Germinal center (tissue), 1 donor: ENCODE results near the gene LEP.

Source experiments
- DNase-seq: peaks from one replicate; pipeline ENCODE4 v3.0.0; 2012; ENCODE audit warnings: mixed read lengths, low spot score

Gene LEP

GRCh38 chr7:128240696-128241386, at the start of gene LEP:
LEP (plus strand) TSS chr7:128241278; CDS start chr7:128252019, 10,741 bp downstream.
- no peak for DNase-seq

GRCh38 chr7:128192497-128193142, 48.5 kb upstream of the LEP start:
- DNase-seq = no peak

- DNase-seq = no peak
These were observed 46.4 kb upstream of the LEP start for GRCh38 chr7:128194533-128195282.

GRCh38 chr7:128197589-128197988, 43.5 kb upstream of the LEP start:
- DNase-seq = no peak

GRCh38 chr7:128197989-128198580, 43.0 kb upstream of the LEP start:
- DNase-seq = no peak

- no peak for DNase-seq
These were observed 40.7 kb upstream of the LEP start for GRCh38 chr7:128200376-128200775.

GRCh38 chr7:128201067-128201689, 39.9 kb upstream of the LEP start:
- peak; percentile 38 for DNase-seq

GRCh38 chr7:128201690-128202085, 39.4 kb upstream of the LEP start:
- DNase-seq = no peak

- DNase-seq = no peak
These were observed 38.7 kb upstream of the LEP start for GRCh38 chr7:128202287-128202957.

- no peak for DNase-seq
These were observed 38.0 kb upstream of the LEP start for GRCh38 chr7:128203047-128203491.

- DNase-seq = no peak
These were observed 37.3 kb upstream of the LEP start for GRCh38 chr7:128203710-128204214.

- DNase-seq = no peak
These were observed 36.6 kb upstream of the LEP start for GRCh38 chr7:128204455-128204854.

GRCh38 chr7:128205068-128205467, 36.0 kb upstream of the LEP start:
- no peak for DNase-seq

- no peak for DNase-seq
These were observed 34.9 kb upstream of the LEP start for GRCh38 chr7:128206017-128206746.

- no peak for DNase-seq
These were observed 34.2 kb upstream of the LEP start for GRCh38 chr7:128206747-128207500.

GRCh38 chr7:128207609-128208008, 33.5 kb upstream of the LEP start:
- DNase-seq = no peak

- DNase-seq = peak; percentile 86
These were observed 31.6 kb upstream of the LEP start for GRCh38 chr7:128209229-128210035.

GRCh38 chr7:128210036-128210347, 31.1 kb upstream of the LEP start:
- DNase-seq = no peak
